ENCODE measurements around the gene TNFRSF21. TPM values are rescaled to one million over a fixed set of nuclear protein-coding genes. Genes with fewer than 3 reads are reported as not detected.

TNFRSF21 gene
- polyA plus RNA-seq, 3 donors from 2014 or later, result 0.08 to 1.0 (median 0.38) TPM

DNA sequence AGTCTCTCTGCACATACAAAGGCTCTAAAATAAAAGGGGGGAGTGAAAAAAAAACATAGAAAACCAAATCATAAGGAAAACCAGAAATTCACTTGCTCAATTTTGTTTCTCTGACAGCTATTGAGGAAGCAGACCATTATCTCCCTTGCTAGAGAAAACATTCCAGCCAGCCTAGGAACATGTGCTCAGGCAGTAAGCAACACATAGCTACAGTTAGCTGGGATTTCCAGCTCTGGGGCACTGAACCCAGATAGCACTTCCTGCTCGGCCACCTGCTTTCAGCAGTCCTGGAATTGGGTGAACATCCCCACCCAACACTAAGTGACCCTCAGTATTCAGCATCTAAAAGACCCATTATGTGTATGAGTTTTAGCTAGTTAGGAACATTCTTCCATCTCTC, 61.3 kb downstream of the TNFRSF21 start:
- DNase-seq, result no peak
- no peaks in the 10 kb centered on the region for H3K9me3 Mint-ChIP-seq
- peaks cover 0 to 5% (median 1%) of the 10 kb centered on the region in 3 donors for H3K27me3 Mint-ChIP-seq (ENCODE audit: low read depth in 3 of 3)
- H3K4me3 Mint-ChIP-seq, result no peak overlapping the region
- no peak overlapping the region for H3K27ac Mint-ChIP-seq
- peaks cover 0 to 2% of the 10 kb centered on the region in 2 donors for H3K4me1 Mint-ChIP-seq
- no peaks in the 10 kb centered on the region for H3K36me3 Mint-ChIP-seq

DNA sequence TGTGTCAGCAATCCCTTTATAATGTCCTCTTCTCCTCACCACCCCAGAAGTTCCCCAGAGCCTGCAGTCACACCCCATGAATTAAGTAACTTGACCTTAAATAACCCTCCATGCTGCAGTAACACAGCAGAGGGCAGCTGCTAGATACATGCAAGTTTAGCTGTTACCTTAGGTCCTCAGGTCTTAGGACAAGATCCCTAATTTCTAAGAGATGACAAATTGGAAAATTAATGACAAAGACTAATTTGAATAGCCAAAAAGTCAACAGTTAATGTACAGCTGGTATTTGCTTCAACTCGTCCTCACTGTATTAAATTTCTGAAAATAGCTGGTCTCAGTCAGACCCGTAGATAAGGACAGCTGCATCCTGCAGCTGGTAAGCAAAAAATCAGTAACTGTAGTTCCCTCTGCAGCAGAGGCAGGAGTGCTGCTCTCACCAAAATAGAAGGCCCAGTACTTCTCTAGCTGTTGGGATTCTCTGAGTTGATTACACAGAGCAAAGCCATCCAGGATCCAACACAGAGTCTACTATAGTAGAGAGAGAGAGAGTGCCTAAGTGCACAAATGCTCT, 62.4 kb downstream of the TNFRSF21 start:
- Mint-ChIP-seq H3K36me3 (no peaks in the 10 kb centered on the region), H3K9me3 (no peaks in the 10 kb centered on the region), H3K27me3 (ENCODE audit: low read depth in 3 of 3) (peaks cover 0 to 3% (median 1%) of the 10 kb centered on the region in 3 donors), H3K4me1 (peaks cover 5 to 7% of the 10 kb centered on the region in 2 donors), H3K27ac (no peak overlapping the region), H3K4me3 (no peak overlapping the region)
- no peak for DNase-seq

DNA sequence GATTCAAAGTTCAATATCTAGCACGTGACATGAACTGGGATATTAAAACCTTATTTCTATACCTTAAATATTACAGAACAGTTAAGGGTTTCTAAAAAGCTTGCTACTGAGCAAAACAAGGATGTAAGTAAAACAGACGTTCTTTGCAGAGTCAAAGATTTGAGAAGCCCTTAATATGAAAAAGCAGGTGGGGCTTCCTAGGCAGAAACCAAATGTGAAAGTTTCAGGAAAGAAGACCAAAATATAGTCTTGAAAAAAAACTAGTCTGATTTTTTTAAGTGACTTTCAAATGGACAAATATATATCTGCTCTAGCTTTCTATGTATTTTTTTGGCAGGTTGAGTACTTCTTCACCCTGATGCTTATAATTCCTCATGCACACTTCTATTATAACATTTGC, 63.2 kb downstream of the TNFRSF21 start:
- H3K9me3 Mint-ChIP-seq, result no peaks in the 10 kb centered on the region
- DNase-seq, result no peak
- no peak overlapping the region for H3K4me3 Mint-ChIP-seq
- H3K36me3 Mint-ChIP-seq, result no peaks in the 10 kb centered on the region
- peaks cover 10 to 13% of the 10 kb centered on the region in 2 donors for H3K4me1 Mint-ChIP-seq
- H3K27ac Mint-ChIP-seq, result no peak overlapping the region
- H3K27me3 Mint-ChIP-seq (ENCODE audit: low read depth in 3 of 3), result peaks cover 0 to 3% (median 1%) of the 10 kb centered on the region in 3 donors

DNA sequence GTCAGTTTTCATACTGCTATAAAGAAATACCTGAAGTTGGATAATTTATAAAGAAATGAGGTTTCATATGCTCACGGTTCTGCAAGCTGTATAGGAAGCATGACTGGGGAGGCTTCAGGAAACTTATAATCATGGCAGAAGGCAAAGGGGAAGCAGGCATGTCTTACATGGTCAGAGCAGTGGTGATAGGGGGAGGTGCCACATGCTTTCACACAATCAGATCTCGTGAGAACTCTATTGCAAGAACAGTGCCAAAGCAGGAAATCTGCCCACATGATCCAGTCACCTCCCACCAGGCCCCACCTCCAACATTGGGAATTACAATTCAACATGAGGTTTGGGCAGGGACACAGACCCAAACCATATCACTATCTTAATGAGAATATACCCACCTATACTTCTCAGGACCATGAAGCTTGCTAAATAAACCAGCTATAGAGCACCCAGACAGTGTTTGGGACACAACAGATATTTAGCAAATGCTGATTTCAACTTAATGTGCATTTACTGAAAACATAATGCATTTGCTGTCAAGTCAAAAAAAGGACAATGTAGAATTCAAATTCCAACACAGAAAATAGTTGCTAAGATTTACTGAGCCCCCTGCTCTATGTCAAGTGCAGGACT, 63.8 kb downstream of the TNFRSF21 start:
- no peak overlapping the region for H3K27ac Mint-ChIP-seq
- peaks cover 10 to 13% of the 10 kb centered on the region in 2 donors for H3K4me1 Mint-ChIP-seq
- DNase-seq, result no peak
- H3K9me3 Mint-ChIP-seq, result no peaks in the 10 kb centered on the region
- no peak overlapping the region for H3K4me3 Mint-ChIP-seq
- H3K27me3 Mint-ChIP-seq (ENCODE audit: low read depth in 3 of 3), result peaks cover 0 to 3% (median 1%) of the 10 kb centered on the region in 3 donors
- H3K36me3 Mint-ChIP-seq, result no peaks in the 10 kb centered on the region

DNA sequence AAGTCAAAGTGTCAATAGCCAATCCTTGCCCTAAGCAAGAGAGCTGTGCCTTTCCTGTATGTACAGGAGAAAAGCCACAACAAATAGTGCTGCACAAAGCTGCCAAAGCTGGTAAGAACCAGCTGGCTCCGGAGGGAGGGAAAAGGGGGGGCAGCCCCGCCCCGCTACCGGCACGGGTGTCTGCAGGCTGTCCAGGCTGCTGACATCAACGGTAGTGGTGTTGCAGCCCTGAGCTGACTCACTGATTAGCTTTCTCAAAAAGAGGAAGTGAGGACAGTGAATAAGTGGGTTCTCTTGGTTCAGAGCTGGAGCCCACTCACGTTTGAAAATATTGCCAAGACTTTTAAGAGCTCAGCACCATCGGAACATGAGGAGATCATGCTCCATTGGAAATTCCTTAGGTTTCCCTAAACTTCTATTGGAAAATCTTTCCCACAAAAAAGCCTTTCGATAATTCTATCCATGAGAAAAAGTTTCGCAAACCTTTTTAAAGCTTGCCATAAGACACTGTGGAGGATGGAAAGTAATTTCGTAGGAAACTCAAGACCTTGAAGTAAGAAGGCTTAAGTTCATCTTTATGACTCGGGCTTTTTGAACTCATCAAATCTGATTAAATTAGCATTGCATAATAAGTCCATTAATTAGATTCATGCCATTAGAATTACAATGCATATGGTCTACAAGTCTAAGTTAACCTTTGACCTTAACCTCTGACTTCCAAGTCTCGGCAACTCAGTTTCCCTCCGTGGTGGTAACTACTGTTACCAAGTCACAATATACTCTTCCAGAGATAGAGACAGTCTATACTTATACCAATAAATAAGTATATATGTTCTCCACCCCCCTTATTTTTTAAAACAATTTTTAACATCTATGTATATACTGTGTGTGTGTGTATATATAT, 67.0 kb downstream of the TNFRSF21 start:
- H3K9me3 Mint-ChIP-seq, result peaks cover 0 to 2% (median 0%) of the 10 kb centered on the region in 6 donors
- DNase-seq, result peak; percentile 32 to 50 (median 48)
- H3K4me1 Mint-ChIP-seq, result peaks cover 11 to 13% of the 10 kb centered on the region in 2 donors
- peak overlapping the region in 2 of 5 donors; percentile 3 to 10 for H3K4me3 Mint-ChIP-seq
- peak overlapping the region in 1 of 6 donors; percentile 5 for H3K27ac Mint-ChIP-seq
- peaks cover 0 to 3% (median 0%) of the 10 kb centered on the region in 3 donors for H3K27me3 Mint-ChIP-seq (ENCODE audit: low read depth in 3 of 3)
- no peaks in the 10 kb centered on the region for H3K36me3 Mint-ChIP-seq

DNA sequence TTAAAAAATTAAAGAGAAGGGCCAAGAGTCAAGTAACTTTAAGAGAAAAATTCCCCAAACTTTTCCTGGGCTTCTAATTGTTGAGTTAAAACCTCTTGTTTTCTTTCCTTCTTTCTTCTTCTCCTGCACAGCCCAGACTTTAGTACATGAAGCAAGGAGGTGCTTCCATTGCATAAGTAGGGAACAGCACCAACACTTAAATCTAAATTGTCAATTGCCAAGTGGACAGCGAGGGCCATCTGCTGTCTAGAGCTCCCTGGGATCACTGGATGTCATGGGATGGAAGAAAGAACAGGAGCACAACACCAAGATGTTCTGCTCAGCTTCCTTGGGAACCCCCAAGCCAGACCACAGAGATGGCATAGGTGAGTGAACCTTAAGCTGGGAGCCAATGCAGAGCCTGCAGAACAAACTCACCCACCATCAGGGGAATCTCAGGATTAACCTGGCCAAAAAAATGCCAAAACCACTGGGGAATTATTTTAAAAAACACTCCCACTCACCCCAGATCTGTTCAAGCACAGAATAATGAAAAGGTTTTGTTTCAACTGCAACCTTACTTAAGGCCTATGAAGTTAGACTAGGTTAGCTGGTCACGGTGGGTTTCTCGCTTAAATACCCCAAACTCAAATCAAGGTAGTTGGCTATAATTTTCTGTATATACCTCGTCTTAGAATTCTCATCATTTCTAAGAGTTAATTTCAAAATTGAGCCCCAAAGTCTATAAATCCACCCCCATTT, 67.8 kb downstream of the TNFRSF21 start:
- peaks cover 9 to 13% of the 10 kb centered on the region in 2 donors for H3K4me1 Mint-ChIP-seq

DNA sequence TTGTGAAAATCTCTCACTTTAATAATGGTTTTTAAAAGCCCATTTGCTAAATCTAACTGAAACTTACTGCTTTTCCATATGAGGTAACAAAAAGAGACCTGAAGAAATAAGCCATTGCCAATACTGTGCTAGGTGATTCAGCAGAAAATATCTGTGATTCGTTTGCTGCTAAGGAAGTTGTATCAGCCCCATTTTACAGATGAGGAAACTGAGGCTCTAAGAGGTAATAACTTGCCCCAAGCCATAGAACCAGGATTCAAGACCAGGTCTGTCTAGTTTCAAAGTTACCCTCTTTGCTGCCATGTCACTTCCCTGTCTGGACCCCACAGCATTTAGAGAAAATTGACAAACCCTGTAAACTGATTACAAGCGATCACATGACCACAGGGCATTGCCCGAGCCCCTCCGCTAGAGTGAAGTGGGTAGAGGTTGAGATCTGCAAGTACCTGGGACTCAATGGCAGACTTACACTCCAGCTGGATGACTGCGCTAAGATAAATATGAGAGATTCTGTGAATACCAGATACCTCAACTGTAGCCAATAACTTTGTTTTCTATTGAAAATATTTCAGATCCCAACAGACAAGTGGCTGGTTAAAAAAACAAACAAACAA, 69.3 kb downstream of the TNFRSF21 start:
- Mint-ChIP-seq H3K27ac (no peak overlapping the region), H3K4me1 (peaks cover 9 to 13% of the 10 kb centered on the region in 2 donors), H3K9me3 (peaks cover 0 to 2% (median 0%) of the 10 kb centered on the region in 6 donors), H3K4me3 (no peak overlapping the region), H3K27me3 (ENCODE audit: low read depth in 3 of 3) (peaks cover 0 to 3% (median 3%) of the 10 kb centered on the region in 3 donors), H3K36me3 (no peaks in the 10 kb centered on the region)
- DNase-seq, result no peak

More for the DNA sequence above, 67.8 kb downstream of the TNFRSF21 start:
- Mint-ChIP-seq H3K36me3 (no peaks in the 10 kb centered on the region), H3K27ac (peak overlapping the region in 1 of 6 donors; percentile 5), H3K27me3 (ENCODE audit: low read depth in 3 of 3) (peaks cover 0 to 3% (median 0%) of the 10 kb centered on the region in 3 donors), H3K9me3 (peaks cover 0 to 2% (median 0%) of the 10 kb centered on the region in 6 donors), H3K4me3 (peak overlapping the region in 1 of 5 donors; percentile 10)
- DNase-seq, result no peak

DNA sequence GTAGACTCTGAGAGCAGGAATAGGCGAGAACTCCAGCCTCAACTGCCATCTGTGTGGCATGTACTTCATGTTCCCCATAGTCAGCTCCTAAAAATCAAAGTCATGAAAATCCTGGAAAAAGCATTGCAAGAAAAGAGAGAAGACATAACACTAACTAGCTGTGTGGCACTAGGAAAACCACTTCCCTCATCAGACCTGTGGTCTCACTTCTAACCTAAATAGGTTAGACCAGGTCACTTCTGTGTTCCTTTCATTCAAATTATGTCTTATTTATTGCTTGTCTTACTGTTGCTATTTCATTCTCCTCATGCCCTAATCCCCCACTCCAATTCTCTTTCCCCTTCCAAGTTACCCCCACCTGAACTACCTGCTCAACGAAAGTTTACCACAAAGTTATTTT, 70.2 kb downstream of the TNFRSF21 start:
- no peaks in the 10 kb centered on the region for H3K36me3 Mint-ChIP-seq
- peaks cover 9 to 13% of the 10 kb centered on the region in 2 donors for H3K4me1 Mint-ChIP-seq
- DNase-seq, result no peak
- no peak overlapping the region for H3K4me3 Mint-ChIP-seq
- H3K27me3 Mint-ChIP-seq (ENCODE audit: low read depth in 3 of 3), result peaks cover 0 to 3% (median 3%) of the 10 kb centered on the region in 3 donors
- peaks cover 0 to 2% (median 0%) of the 10 kb centered on the region in 6 donors for H3K9me3 Mint-ChIP-seq
- no peak overlapping the region for H3K27ac Mint-ChIP-seq

DNA sequence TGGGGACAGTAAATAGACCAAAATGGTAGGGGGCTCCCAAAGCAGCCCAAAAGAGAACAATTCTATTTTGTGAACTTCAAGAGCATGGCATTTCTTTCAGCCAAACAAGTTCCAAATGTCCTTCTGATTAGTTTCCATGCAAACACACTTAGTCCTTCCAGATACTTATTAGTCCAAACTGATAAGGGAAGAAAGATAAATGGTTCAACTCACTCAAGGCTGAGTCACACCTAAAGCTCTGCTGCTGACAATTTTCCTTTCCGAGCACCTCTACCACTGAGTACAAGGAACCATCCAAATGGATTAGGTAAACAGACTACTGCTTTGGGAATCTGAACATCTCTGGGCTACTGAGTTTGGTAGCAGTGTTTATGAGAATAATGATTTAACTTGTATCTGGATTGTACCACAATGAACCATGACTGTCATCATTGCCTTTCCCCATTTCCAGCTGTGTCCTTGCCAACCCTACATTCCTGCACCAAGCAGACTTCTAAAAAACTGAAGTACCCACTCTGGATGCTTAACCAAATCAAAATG, 71.2 kb downstream of the TNFRSF21 start:
- Mint-ChIP-seq H3K9me3 (peaks cover 0 to 2% (median 0%) of the 10 kb centered on the region in 6 donors), H3K4me1 (peaks cover 9 to 13% of the 10 kb centered on the region in 2 donors), H3K4me3 (no peak overlapping the region), H3K27me3 (ENCODE audit: low read depth in 3 of 3) (peaks cover 0 to 3% (median 3%) of the 10 kb centered on the region in 3 donors), H3K27ac (no peak overlapping the region), H3K36me3 (no peaks in the 10 kb centered on the region)
- no peak for DNase-seq

DNA sequence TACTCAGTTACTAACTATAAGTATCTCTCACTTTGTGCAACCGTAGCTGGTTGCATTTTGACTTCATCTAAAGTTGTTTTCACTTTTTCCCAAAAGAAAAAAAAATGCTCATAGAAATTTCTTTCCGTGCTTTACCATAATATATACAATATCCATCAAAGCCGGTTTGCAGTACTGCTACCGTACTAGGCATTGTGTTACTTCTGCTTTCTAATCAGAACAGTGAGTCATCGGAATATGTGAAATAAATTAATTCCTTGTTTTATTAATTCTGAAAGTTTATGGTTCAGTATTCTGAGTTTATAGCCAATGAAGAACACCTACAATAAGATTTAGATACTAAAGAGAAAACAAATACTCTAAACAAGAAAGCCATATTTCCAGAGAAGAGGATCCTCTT, 72.5 kb downstream of the TNFRSF21 start:
- Mint-ChIP-seq H3K4me1 (peaks cover 3 to 6% of the 10 kb centered on the region in 2 donors), H3K36me3 (no peaks in the 10 kb centered on the region), H3K9me3 (peaks cover 0 to 4% (median 0%) of the 10 kb centered on the region in 6 donors), H3K27ac (no peak overlapping the region), H3K4me3 (no peak overlapping the region), H3K27me3 (ENCODE audit: low read depth in 3 of 3) (peaks cover 0 to 3% (median 3%) of the 10 kb centered on the region in 3 donors)
- DNase-seq, result no peak

DNA sequence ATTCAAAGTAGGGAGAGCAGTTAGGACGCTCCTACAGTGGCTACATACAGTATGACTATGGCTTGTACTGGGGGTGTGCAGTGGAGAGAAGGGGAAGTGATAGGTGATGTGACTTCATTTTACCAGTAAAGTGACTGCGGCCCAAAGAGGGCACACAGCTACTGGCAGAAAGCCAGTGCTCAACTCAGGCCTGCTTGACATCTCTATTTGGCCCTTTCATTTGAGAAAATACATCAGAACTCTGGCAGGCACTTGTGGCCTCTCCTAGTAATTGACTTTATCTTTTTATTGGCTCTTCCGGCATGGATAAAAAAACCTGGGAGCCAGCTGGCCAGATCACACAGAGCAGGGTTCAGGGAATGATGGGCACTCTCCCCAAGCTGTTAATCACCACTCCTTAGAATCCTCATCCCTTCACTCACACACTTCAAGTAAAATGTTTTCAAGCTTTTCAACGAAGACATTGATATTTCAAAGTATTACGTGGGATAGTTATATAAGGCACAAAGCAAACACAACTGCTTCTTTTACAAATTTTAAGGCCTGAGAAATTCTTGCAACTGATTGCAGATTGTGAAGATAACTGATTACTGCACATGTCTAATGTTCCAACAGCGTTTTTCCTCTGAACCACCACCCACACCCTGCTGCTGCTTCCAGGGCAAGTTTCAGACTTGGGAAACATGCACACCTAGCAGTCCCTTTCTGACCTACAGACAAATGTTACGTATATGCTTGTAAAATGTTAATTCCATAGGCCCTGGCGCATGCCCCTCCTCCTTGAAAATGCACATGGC, 73.5 kb downstream of the TNFRSF21 start:
- H3K4me1 Mint-ChIP-seq, result peaks cover 0 to 1% of the 10 kb centered on the region in 2 donors
- H3K27me3 Mint-ChIP-seq (ENCODE audit: low read depth in 3 of 3), result peaks cover 1 to 3% (median 3%) of the 10 kb centered on the region in 3 donors
- H3K4me3 Mint-ChIP-seq, result no peak overlapping the region
- H3K9me3 Mint-ChIP-seq, result peaks cover 0 to 4% (median 0%) of the 10 kb centered on the region in 6 donors
- H3K27ac Mint-ChIP-seq, result no peak overlapping the region
- no peaks in the 10 kb centered on the region for H3K36me3 Mint-ChIP-seq
- DNase-seq, result no peak

DNA sequence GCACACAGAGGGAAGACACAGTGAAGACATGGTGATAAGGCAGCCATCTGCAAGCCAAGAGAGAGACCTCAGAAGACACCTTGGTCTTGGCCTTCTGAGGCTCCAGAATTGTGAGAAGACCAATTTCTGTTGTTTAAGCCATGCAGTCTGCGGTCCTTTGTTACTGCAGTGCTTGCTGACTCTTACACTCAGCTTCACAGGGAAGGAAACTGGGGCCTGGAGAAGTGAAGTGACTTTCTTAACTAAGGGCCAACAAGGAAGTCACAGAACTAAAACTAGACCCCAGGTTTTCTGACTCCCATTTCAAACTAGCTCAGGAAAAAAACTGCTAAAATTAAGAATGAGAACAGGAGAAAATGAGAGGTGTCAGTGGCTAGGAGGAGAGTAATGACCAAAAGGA, 74.3 kb downstream of the TNFRSF21 start:
- peaks cover 0 to 4% (median 0%) of the 10 kb centered on the region in 6 donors for H3K9me3 Mint-ChIP-seq
- peaks cover 2 to 3% (median 3%) of the 10 kb centered on the region in 3 donors for H3K27me3 Mint-ChIP-seq (ENCODE audit: low read depth in 3 of 3)
- no peak overlapping the region for H3K4me3 Mint-ChIP-seq
- H3K36me3 Mint-ChIP-seq, result no peaks in the 10 kb centered on the region
- H3K4me1 Mint-ChIP-seq, result peaks cover 0 to 1% of the 10 kb centered on the region in 2 donors
- DNase-seq, result no peak
- no peak overlapping the region for H3K27ac Mint-ChIP-seq

Measured in immature natural killer cell (primary cell).